K562 (cell line): ENCODE results near the gene LCNL1.

ENCODE experiments used
- BDP1 ChIP-seq: IDR thresholded peaks from 3 replicates; pipeline ENCODE4 v1.6.1; 2011; ENCODE audit not compliant: insufficient read length, insufficient read depth
- HDAC2 ChIP-seq: fragments of 450-650 bp; IDR thresholded peaks from 2 replicates; pipeline ENCODE4 v1.6.1; 2016; ENCODE audit warnings: mild to moderate bottlenecking
- JUND ChIP-seq, 2 experiments: IDR thresholded peaks; 2 replicates in 1 of 2; 3 replicates in 1 of 2; pipeline ENCODE4 v1.6.1; 2011; ENCODE audit warnings: borderline replicate concordance in 2 of 2, low read depth in 2 of 2, low read length in 2 of 2, improper control_type of control experiment in 1 of 2, missing biosample characterization in 1 of 2, missing genetic modification characterization in 1 of 2, missing genetic modification reagents in 1 of 2
- ZBTB40 ChIP-seq, 2 experiments: fragments of 450-650 bp in 1 of 2; sonication (generic) in 1 of 2; formaldehyde crosslinking in 1 of 2; IDR thresholded peaks; 2 replicates each; pipeline versions ENCODE4 v1.7.1 to v1.9.0; 2016 to 2022; ENCODE audit warnings: inconsistent platforms in 1 of 2, mild to moderate bottlenecking in 1 of 2, missing genetic modification reagents in 1 of 2
- ZNF512 ChIP-seq: IDR thresholded peaks from 2 replicates; pipeline ENCODE4 v1.6.1; 2016; ENCODE audit warnings: missing genetic modification characterization, missing compliant biosample characterization

GRCh38 chr9:137011156-137011555, 28.4 kb downstream of the LCNL1 start:
- TF ChIP-seq ZBTB40 (IDR thresholded peaks at IDR 0.05) (no peak), ZBTB40 (CRISPR knock-in tag; IDR thresholded peaks at IDR 0.05) (no peak), JUND (IDR thresholded peaks at IDR 0.05; ENCODE audit: borderline replicate concordance, low read depth, low read length) (no peak), JUND (tag; IDR thresholded peaks at IDR 0.05; ENCODE audit: borderline replicate concordance, low read depth, low read length) (no peak), BDP1 (no peak), HDAC2 (no peak), ZNF512 (tag) (no peak)
